Hepatocyte (in vitro differentiated cells): ENCODE measurements around the gene MIA.

Experiments used
- CTCF ChIP-seq: fragments of 200-600 bp; sonication (generic); IDR thresholded peaks from 2 replicates; pipeline ENCODE4 v1.5.1; 2016; ENCODE audit warnings: antibody characterized with exemption, mild to moderate bottlenecking; ENCODE audit not compliant: poor library complexity
- EZH2 ChIP-seq: fragments of 200-600 bp; sonication (generic); IDR thresholded peaks from 2 replicates; pipeline ENCODE4 v1.6.1; 2016; ENCODE audit warnings: antibody characterized with exemption, mild to moderate bottlenecking, borderline replicate concordance
- EZH2phosphoT487 ChIP-seq: fragments of 200-600 bp; sonication (generic); IDR thresholded peaks from one replicate; pipeline ENCODE4 v1.6.1; 2018; ENCODE audit warnings: antibody characterized with exemption, mild to moderate bottlenecking, low read depth, moderate library complexity; ENCODE audit not compliant: unreplicated experiment, severe bottlenecking

GRCh38 chr19:40768869-40769268, 6.5 kb upstream of the MIA start:
- TF ChIP-seq CTCF (no peak), EZH2phosphoT487 (no peak), EZH2 (no peak)
